SU-DHL-6 (cell line): ENCODE results near the gene AKT1S1.

Experiments
- H2AFZ ChIP-seq: fragments of 200-600 bp; sonication (generic); 2 replicates; pipeline ENCODE4 v1.6.1; 2014; ENCODE audit warnings: low read depth, mild to moderate bottlenecking, moderate library complexity, mixed read lengths, antibody characterized with exemption, low read length; ENCODE audit not compliant: severe bottlenecking
- H3F3A ChIP-seq: fragments of 200-600 bp; shearing (Covaris generic); 2 replicates; pipeline ENCODE4 v1.6.0; 2016; ENCODE audit warnings: antibody characterized with exemption, mild to moderate bottlenecking; ENCODE audit not compliant: insufficient read depth
- H3K27ac ChIP-seq: fragments of 200-600 bp; sonication (generic); 2 replicates; pipeline ENCODE4 v1.5.1; 2016; ENCODE audit warnings: low read depth, mild to moderate bottlenecking, low read length, moderate library complexity, mixed read lengths
- H3K27me3 ChIP-seq: fragments of 200-600 bp; sonication (generic), shearing (Covaris generic); 2 replicates; pipeline ENCODE4 v1.6.0; 2014; ENCODE audit warnings: mild to moderate bottlenecking, low read length
- H3K36me3 ChIP-seq: fragments of 200-600 bp; sonication (generic); 2 replicates; pipeline ENCODE4 v1.6.1; 2014; ENCODE audit warnings: mild to moderate bottlenecking, low read length, mixed read lengths
- H3K4me2 ChIP-seq: fragments of 300-600, 200-600 bp; shearing (Covaris generic), sonication (generic); 2 replicates; pipeline ENCODE4 v1.6.0; 2014; ENCODE audit warnings: low read length, low read depth, mild to moderate bottlenecking; ENCODE audit not compliant: poor library complexity, severe bottlenecking
- H3K4me3 ChIP-seq: fragments of 200-600 bp; sonication (generic); 2 replicates; pipeline ENCODE4 v1.5.1; 2014; ENCODE audit warnings: antibody characterized with exemption, low read length, mild to moderate bottlenecking, mixed read lengths; ENCODE audit not compliant: insufficient read depth, poor library complexity, severe bottlenecking
- H3K79me2 ChIP-seq: fragments of 200-600 bp; sonication (generic); 2 replicates; pipeline ENCODE4 v1.6.1; 2014; ENCODE audit warnings: mild to moderate bottlenecking, low read length, moderate library complexity; ENCODE audit not compliant: insufficient read depth
- H3K9ac ChIP-seq: fragments of 200-600 bp; sonication (generic); 2 replicates; pipeline ENCODE4 v1.7.0; 2014; ENCODE audit warnings: mild to moderate bottlenecking, low read length
- H3K9me2 ChIP-seq: fragments of 200-600 bp; sonication (generic); replicated peaks from 2 replicates; pipeline ENCODE4 v1.6.1; 2014; ENCODE audit warnings: low read length; ENCODE audit not compliant: insufficient read depth
- H3K9me3 ChIP-seq: fragments of 200-600 bp; sonication (generic); 2 replicates; pipeline ENCODE4 v1.6.1; 2014; ENCODE audit warnings: low read length, mixed read lengths; ENCODE audit not compliant: insufficient read depth
- H4K20me1 ChIP-seq: fragments of 200-600 bp; sonication (generic); 2 replicates; pipeline ENCODE4 v1.6.1; 2014; ENCODE audit warnings: low read depth, mild to moderate bottlenecking, antibody characterized with exemption, low read length, moderate library complexity, mixed read lengths
- CTCF ChIP-seq: fragments of 200-600 bp; sonication (generic); IDR thresholded peaks from one replicate; pipeline ENCODE4 v1.5.1; 2017; ENCODE audit warnings: antibody characterized with exemption, mild to moderate bottlenecking, low read length, moderate library complexity; ENCODE audit not compliant: insufficient read depth, poor library complexity, severe bottlenecking
- EZH2phosphoT487 ChIP-seq: fragments of 200-600 bp; sonication (generic), shearing (Covaris generic); conservative IDR thresholded peaks from 2 replicates; pipeline ENCODE4 v1.6.1; 2018; ENCODE audit warnings: mild to moderate bottlenecking, antibody characterized with exemption, low read length, moderate library complexity, mixed read lengths

Gene AKT1S1

GRCh38 chr19:49880162-49880869 lies 3.2 kb upstream of the AKT1S1 start:
- no peaks in the 10 kb centered on the region for H4K20me1 ChIP-seq
- TF ChIP-seq CTCF (no peak), EZH2phosphoT487 (no peak)
- no peaks in the 10 kb centered on the region for H3F3A ChIP-seq
- no peaks in the 10 kb centered on the region for H3K9me3 ChIP-seq
- no peak overlapping the region for H3K4me2 ChIP-seq
- no peak overlapping the region for H3K27ac ChIP-seq
- peaks cover 8% of the 10 kb centered on the region; the same call in 1 of the 2 replicates for H3K36me3 ChIP-seq
- H2AFZ ChIP-seq, result no peak overlapping the region
- H3K79me2 ChIP-seq, result peaks cover 8% of the 10 kb centered on the region; the same call in 1 of the 2 replicates
- no peak overlapping the region for H3K9ac ChIP-seq
- H3K27me3 ChIP-seq, result no peaks in the 10 kb centered on the region
- H3K9me2 ChIP-seq, result no peaks in the 10 kb centered on the region
- no peak overlapping the region for H3K4me3 ChIP-seq

- peaks cover 9% of the 10 kb centered on the region; the same call in 1 of the 2 replicates for H3K79me2 ChIP-seq
- no peak overlapping the region for H3K9ac ChIP-seq
- no peaks in the 10 kb centered on the region for H3F3A ChIP-seq
- H2AFZ ChIP-seq, result no peak overlapping the region
- H3K9me3 ChIP-seq, result no peaks in the 10 kb centered on the region
- H4K20me1 ChIP-seq, result no peaks in the 10 kb centered on the region
- no peaks in the 10 kb centered on the region for H3K27me3 ChIP-seq
- TF ChIP-seq CTCF, result no peak
- TF ChIP-seq EZH2phosphoT487, result no peak
- no peak overlapping the region for H3K4me3 ChIP-seq
- H3K36me3 ChIP-seq, result peaks cover 8% of the 10 kb centered on the region; the same call in 1 of the 2 replicates
- no peak overlapping the region for H3K27ac ChIP-seq
- H3K4me2 ChIP-seq, result peak overlapping the region; percentile 67
- H3K9me2 ChIP-seq, result no peaks in the 10 kb centered on the region
These were observed 2.2 kb upstream of the AKT1S1 start for GRCh38 chr19:49879243-49879963.

- no peaks in the 10 kb centered on the region for H3K27me3 ChIP-seq
- no peaks in the 10 kb centered on the region for H3F3A ChIP-seq
- peak overlapping the region; percentile 67 for H3K4me2 ChIP-seq
- H3K36me3 ChIP-seq, result peaks cover 8% of the 10 kb centered on the region; the same call in 1 of the 2 replicates
- H3K9ac ChIP-seq, result peak overlapping the region; percentile 94
- no peaks in the 10 kb centered on the region for H3K9me2 ChIP-seq
- TF ChIP-seq CTCF (no peak), EZH2phosphoT487 (no peak)
- no peaks in the 10 kb centered on the region for H3K9me3 ChIP-seq
- H3K4me3 ChIP-seq, result peak overlapping the region; percentile 89
- no peak overlapping the region for H3K27ac ChIP-seq
- no peak overlapping the region for H2AFZ ChIP-seq
- H4K20me1 ChIP-seq, result no peaks in the 10 kb centered on the region
- peaks cover 9% of the 10 kb centered on the region; the same call in 1 of the 2 replicates for H3K79me2 ChIP-seq
These were observed 1.6 kb upstream of the AKT1S1 start for GRCh38 chr19:49878744-49879070.
